HG03159 (cell line): ENCODE measurements around the gene ANKRD10.

ENCODE experiments used
- ATAC-seq: cut with Tn5 transposase; IDR thresholded peaks from one replicate; pipeline ENCODE4 v1.9.1; 2021; ENCODE audit warnings: mild to moderate bottlenecking, moderate library complexity; ENCODE audit not compliant: unreplicated experiment

Gene ANKRD10

DNA sequence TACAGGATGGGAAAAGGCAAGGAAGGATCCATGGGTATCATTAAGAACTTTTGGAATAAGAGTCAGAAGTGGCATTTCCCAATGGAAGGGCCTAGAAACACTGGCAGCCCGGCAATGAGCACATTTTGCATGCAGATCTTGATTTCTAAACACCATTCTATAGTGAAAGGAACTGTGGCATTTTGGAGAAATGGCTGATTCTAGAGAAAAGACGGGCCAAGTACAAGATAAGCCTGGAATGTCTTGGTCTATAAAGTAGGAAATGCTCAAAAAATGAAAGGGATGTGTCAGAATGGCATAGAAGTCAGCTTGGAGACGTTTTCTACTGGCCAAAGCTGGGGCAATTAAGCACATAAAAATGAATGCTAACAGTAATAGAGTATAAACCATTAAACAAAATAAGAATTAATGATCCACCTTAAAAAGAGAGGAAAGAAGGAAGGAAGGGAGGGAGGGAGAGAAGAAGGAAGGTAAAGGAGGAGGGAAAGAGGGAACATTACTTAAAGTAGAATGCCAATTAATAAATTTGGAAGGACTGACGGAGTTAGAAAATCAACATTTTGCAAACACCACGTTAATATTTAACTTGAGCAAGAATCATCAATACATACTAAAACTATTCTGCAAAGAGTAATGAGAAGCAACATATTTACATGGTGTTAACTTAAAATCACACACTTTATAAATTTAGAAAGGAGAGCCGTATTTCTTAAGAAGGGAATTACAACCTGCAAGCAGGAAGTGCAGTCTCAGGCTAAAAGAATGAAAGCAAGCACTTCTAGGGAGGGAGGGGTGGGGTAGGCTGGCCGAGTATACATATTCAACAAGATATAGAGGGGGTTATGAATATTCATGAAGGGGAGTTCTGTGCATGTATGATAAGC, 78.9 kb downstream of the ANKRD10 start:
- no peak for ATAC-seq

DNA sequence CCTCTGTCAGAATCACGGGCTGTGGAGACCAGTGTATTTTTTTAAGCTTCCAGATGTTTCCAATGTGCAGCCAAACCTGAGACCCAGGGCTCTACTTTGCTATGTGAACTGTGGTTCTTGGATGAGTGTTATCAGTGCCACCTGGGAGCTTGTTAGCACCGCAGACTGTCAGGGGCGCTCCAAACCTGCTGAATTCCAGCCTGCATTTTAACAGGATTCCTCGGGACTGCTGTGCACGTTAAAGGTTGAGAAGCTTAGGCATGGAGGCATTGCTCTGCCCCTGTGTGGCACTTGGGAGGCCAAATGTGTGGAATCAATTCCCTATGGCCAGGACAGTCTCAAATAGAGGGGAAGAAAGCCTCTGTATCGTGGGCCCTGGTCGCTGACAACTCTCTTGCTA, 80.3 kb downstream of the ANKRD10 start:
- ATAC-seq = no peak

DNA sequence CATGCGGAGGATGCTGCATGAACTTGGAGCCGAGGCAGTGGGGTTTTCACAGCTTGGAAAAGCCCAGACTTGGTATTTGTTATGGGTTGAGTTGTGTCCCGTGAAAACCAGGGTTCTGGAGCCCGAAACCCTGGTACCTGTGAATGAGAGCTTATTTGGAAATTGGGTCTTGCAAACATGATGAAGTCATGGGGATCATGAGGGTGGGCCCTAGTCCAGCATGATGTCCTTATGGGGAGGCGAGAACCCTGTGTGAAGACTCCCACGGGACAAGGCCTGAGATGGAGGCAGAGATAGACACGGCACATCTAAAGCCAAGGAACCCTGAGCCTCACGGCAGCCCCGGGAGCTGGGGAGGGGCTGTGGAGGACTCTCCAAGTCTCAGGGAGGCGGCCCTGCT, 82.3 kb downstream of the ANKRD10 start:
- ATAC-seq = no peak

DNA sequence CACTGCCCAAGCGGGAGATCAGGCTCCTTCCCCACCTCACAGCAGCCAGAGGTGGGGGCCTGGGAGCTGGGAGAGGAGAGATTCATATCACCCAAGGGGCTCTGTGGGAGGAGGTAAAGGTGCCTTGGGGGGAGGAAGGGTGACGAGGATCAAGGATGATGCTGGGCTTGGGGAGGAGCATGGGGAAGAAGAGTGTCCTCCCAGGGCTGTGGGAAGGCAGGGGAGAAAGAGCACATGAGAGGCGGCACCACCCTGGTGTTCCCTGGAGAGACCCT, 82.7 kb downstream of the ANKRD10 start:
- no peak for ATAC-seq

DNA sequence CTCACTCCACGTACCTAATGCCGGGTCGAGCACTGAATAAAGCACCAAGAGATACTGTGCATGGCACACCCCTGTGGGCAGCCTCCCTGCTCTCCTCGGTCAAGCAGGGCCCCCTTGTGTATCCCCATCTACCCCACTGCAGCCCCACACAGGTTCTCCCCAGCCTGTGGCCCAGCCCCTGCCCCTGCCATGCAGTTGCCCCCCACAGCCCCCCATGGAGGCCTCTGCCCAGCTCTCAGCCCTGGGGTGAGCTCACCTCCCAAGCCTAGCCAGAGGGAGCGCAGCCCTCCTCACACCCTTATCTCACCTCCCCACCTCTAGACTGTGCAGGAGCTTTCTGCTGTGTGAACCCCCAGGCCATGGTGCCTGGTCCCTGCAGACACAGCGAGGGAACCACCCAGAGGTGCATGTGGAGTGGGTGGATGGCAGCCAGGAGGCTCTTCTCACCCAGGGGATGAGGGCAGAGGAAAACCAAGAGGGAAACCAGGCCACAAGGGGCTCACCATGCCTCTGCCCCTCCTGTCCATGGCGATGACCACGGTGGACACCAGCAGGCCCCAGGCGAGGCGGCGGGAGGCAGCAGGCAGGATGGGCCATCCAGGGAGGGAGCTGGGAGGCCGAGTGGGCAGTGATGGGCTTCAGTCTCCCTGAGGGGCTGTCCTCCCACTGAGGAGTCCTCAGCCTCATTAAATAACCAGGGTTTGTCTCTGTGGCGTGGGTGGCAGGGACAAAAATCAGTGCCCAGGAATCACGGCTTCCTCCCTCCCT, 83.2 kb downstream of the ANKRD10 start:
- ATAC-seq = no peak

DNA sequence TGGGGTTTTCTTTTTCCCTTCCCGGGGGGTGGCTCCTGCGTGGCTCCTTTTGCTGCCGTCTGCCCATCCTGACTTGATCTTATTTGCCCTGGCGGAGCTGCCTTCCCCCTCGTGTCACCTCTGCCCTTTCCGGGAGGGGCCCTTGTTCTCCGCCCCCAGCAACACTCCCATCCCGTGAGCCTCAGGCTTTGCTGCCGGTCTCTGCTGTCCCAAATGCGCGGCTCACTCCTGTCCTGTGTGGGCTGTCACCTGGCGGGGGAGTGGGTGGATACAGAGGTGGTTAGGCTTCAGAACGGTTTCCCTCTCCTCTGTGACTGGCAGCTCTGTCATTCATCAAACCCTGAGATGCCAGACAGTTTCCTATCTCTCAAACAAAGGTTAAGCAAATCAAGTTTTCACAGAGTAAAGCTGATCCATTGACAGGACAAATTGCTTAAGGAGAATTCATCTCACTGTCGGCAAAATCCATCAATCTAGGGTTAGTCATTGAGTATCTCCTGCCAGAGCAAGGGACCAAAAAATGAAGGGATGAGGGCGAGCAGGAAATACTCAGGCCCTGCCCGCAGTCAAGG, 84.0 kb downstream of the ANKRD10 start:
- ATAC-seq = no peak

DNA sequence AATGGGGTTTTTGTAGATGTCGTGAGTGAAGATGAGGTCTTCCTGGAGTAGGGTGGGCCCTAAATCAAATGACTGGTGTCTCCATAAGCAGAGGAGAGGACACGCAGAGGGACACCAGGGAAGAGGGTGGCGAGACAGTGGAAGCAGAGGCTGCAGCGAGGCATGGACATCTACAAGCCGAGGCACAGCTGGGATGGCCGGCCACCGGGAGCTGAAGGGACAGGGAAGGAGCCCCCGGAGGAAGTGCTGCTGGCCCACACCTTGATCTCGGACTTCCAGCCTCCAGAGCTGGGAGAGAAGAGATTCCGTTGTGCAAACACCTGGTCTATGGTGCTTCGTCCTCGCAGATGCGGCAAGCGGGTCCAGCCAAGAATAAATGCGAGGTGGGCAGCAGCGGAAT, 84.5 kb downstream of the ANKRD10 start:
- no peak for ATAC-seq

DNA sequence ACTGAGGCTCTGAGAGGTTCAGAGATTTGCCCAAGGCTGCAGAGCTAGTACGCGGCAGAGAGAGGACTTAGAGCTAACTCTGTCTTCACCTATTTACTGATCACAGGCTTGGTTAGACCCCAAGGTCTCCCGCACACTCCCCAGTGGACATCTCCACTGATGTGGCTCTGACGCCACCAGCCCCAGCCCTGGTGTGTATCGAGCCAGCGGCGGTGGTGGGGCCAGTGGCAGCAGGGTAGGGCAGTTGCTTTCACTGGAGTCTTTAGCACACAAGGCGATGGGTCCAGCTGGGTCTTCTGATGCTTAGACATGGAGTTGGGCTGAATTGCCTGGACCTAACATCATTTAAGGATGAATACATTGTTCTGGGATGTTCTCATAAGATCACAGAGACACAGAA, 85.4 kb downstream of the ANKRD10 start:
- no peak for ATAC-seq

DNA sequence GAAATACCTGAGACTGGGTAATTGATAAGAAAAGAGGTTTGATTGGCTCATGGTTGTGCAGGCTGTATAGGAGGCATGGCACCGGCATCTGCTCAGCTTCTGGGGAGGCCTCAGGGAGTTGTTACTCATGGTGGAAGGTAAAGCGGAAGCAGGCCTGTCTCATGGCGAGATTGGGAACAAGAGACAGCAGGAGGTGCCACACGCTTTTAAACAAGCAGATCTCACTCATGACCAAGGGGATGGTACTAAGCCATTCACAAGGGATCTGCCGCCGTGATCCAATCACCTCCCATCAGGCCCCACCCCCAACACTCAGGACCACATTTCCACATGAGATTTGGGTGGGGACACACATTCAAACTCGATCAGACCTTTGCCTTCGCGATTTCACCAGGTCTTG, 86.2 kb downstream of the ANKRD10 start:
- ATAC-seq = no peak
